BLaER1 (cell line): Measurements from ENCODE around the gene PLTP.

ENCODE experiments used
- H3K27ac ChIP-seq: shearing (Covaris generic); formaldehyde crosslinking; 2 replicates; pipeline ENCODE4 v1.8.1; 2022
- H3K27me3 ChIP-seq: shearing (Covaris generic); formaldehyde crosslinking; 2 replicates; pipeline ENCODE4 v1.8.1; 2022
- H3K36me3 ChIP-seq: shearing (Covaris generic); formaldehyde crosslinking; 2 replicates; pipeline ENCODE4 v1.8.1; 2022
- H3K4me1 ChIP-seq: shearing (Covaris generic); formaldehyde crosslinking; 2 replicates; pipeline ENCODE4 v1.8.1; 2022
- H3K4me2 ChIP-seq: shearing (Covaris generic); formaldehyde crosslinking; 2 replicates; pipeline ENCODE4 v1.8.1; 2022
- H3K4me3 ChIP-seq: shearing (Covaris generic); formaldehyde crosslinking; 2 replicates; pipeline ENCODE4 v1.8.1; 2022
- H3K9ac ChIP-seq: shearing (Covaris generic); formaldehyde crosslinking; 2 replicates; pipeline ENCODE4 v1.8.1; 2022
- H3K9me3 ChIP-seq: shearing (Covaris generic); formaldehyde crosslinking; 2 replicates; pipeline ENCODE4 v1.8.1; 2022
- H4K20me1 ChIP-seq: shearing (Covaris generic); formaldehyde crosslinking; 2 replicates; pipeline ENCODE4 v1.8.1; 2022
- Cebpa-rat ChIP-seq: shearing (Covaris generic); IDR thresholded peaks from 2 replicates; pipeline ENCODE4 v1.8.1; 2022

The PLTP gene

GRCh38 chr20:45850238-45850637, 61.7 kb downstream of the PLTP start:
- Histone ChIP-seq H3K36me3 (peaks cover 95% of the 10 kb centered on the region), H3K4me3 (no peak overlapping the region), H3K27ac (no peak overlapping the region), H3K4me1 (no peaks in the 10 kb centered on the region), H3K4me2 (no peak overlapping the region), H3K9me3 (no peaks in the 10 kb centered on the region), H3K27me3 (no peaks in the 10 kb centered on the region), H3K9ac (no peak overlapping the region), H4K20me1 (no peaks in the 10 kb centered on the region)
- TF ChIP-seq Cebpa-rat = no peak

- no peaks in the 10 kb centered on the region for H4K20me1 ChIP-seq
- H3K9ac ChIP-seq = no peak overlapping the region
- H3K4me3 ChIP-seq = no peak overlapping the region
- no peak overlapping the region for H3K27ac ChIP-seq
- no peak for TF ChIP-seq Cebpa-rat
- no peaks in the 10 kb centered on the region for H3K27me3 ChIP-seq
- peaks cover 95% of the 10 kb centered on the region for H3K36me3 ChIP-seq
- H3K4me1 ChIP-seq = no peaks in the 10 kb centered on the region
- H3K9me3 ChIP-seq = no peaks in the 10 kb centered on the region
- no peak overlapping the region for H3K4me2 ChIP-seq
These were observed 62.9 kb downstream of the PLTP start for GRCh38 chr20:45848969-45849582.
